Mesenchymal stem cell (in vitro differentiated cells and primary cell): ENCODE data around the gene MSX1.

Experiments used
- DNase-seq: peaks from one replicate; pipeline ENCODE4 v3.0.0-alpha.2; 2013
- H2AFZ ChIP-seq: one replicate; pipeline ENCODE4 v1.6.1; 2013; ENCODE audit warnings: low read depth, mild to moderate bottlenecking, control low read depth, inconsistent platforms, low read length, moderate library complexity
- H2AK5ac ChIP-seq: 2 replicates; pipeline ENCODE4 v1.6.1; 2013; ENCODE audit warnings: low read length, moderate library complexity, mild to moderate bottlenecking, inconsistent platforms; ENCODE audit not compliant: severe bottlenecking
- H2BK120ac ChIP-seq: one replicate; pipeline ENCODE4 v1.6.1; 2013; ENCODE audit warnings: low read depth, mild to moderate bottlenecking, inconsistent platforms, low read length, moderate library complexity
- H2BK12ac ChIP-seq, 2 experiments: one replicate each; pipeline ENCODE4 v1.6.1; 2013; ENCODE audit warnings: inconsistent platforms in 2 of 2, low read length in 2 of 2, mild to moderate bottlenecking in 2 of 2, moderate library complexity in 2 of 2, control low read depth in 1 of 2
- H2BK15ac ChIP-seq: one replicate; pipeline ENCODE4 v1.6.1; 2013; ENCODE audit warnings: mild to moderate bottlenecking, low read depth, inconsistent platforms; ENCODE audit not compliant: poor library complexity, severe bottlenecking
- H2BK5ac ChIP-seq: 2 replicates; pipeline ENCODE4 v1.6.1; 2013; ENCODE audit warnings: low read depth, mild to moderate bottlenecking, low read length, control low read depth, inconsistent platforms; ENCODE audit not compliant: poor library complexity, severe bottlenecking
- H3K14ac ChIP-seq, 2 experiments: one replicate each; pipeline ENCODE4 v1.6.1; 2013; ENCODE audit warnings: inconsistent platforms in 2 of 2, low read length in 2 of 2, control low read depth in 1 of 2, mild to moderate bottlenecking in 1 of 2, moderate library complexity in 1 of 2
- H3K18ac ChIP-seq, 2 experiments: one replicate each; pipeline ENCODE4 v1.6.1; 2013; ENCODE audit warnings: inconsistent platforms in 2 of 2, low read length in 2 of 2, control low read depth in 1 of 2, low read depth in 1 of 2, mild to moderate bottlenecking in 1 of 2
- H3K23ac ChIP-seq, 2 experiments: one replicate each; pipeline ENCODE4 v1.6.1; 2013; ENCODE audit warnings: inconsistent platforms in 2 of 2, low read length in 2 of 2, mild to moderate bottlenecking in 2 of 2, moderate library complexity in 2 of 2, control low read depth in 1 of 2
- H3K27ac ChIP-seq: 2 replicates; pipeline ENCODE4 v1.5.1; 2013; ENCODE audit warnings: mild to moderate bottlenecking, moderate library complexity, low read length, control low read depth, inconsistent platforms; ENCODE audit not compliant: poor library complexity, severe bottlenecking
- H3K27me3 ChIP-seq, 2 experiments: 2 replicates each; pipeline versions ENCODE4 v1.6.1 to v1.7.0; 2013; ENCODE audit warnings: low read length in 2 of 2, mild to moderate bottlenecking in 2 of 2, moderate library complexity in 2 of 2, control low read depth in 1 of 2, inconsistent platforms in 1 of 2; ENCODE audit not compliant: control insufficient read depth in 1 of 2, insufficient read depth in 1 of 2
- H3K36me3 ChIP-seq, 2 experiments: 2 replicates each; pipeline versions ENCODE4 v1.6.1 to v1.7.0; 2013; ENCODE audit warnings: low read length in 2 of 2, control low read depth in 1 of 2, inconsistent platforms in 1 of 2, low read depth in 1 of 2, mild to moderate bottlenecking in 1 of 2; ENCODE audit not compliant: insufficient read depth in 2 of 2, control insufficient read depth in 1 of 2
- H3K4ac ChIP-seq, 2 experiments: one replicate each; pipeline ENCODE4 v1.6.1; 2013; ENCODE audit warnings: inconsistent platforms in 2 of 2, low read length in 2 of 2, mild to moderate bottlenecking in 2 of 2, moderate library complexity in 2 of 2, control low read depth in 1 of 2, low read depth in 1 of 2
- H3K4me1 ChIP-seq: 2 replicates; pipeline ENCODE4 v1.6.1; 2013; ENCODE audit warnings: low read depth, low read length, control low read depth; ENCODE audit not compliant: control insufficient read depth, insufficient read depth
- H3K4me2 ChIP-seq: 2 replicates; pipeline ENCODE4 v1.6.1; 2013; ENCODE audit warnings: low read length, mild to moderate bottlenecking, inconsistent platforms; ENCODE audit not compliant: poor library complexity, severe bottlenecking
- H3K4me3 ChIP-seq, 2 experiments: 2 replicates each; pipeline versions ENCODE4 v1.5.1 to v1.7.0; 2013; ENCODE audit warnings: low read length in 2 of 2, mild to moderate bottlenecking in 2 of 2, control low read depth in 1 of 2, low read depth in 1 of 2; ENCODE audit not compliant: insufficient read depth in 1 of 2
- H3K79me1 ChIP-seq: replicated peaks from 2 replicates; pipeline ENCODE4 v1.6.1; 2013; ENCODE audit warnings: mild to moderate bottlenecking, control low read depth, low read length, inconsistent platforms; ENCODE audit not compliant: poor library complexity, severe bottlenecking
- H3K9ac ChIP-seq: 2 replicates; pipeline ENCODE4 v1.7.0; 2013; ENCODE audit warnings: mild to moderate bottlenecking, low read length, moderate library complexity
- H3K9me3 ChIP-seq: 2 replicates; pipeline ENCODE4 v1.7.0; 2013; ENCODE audit warnings: mild to moderate bottlenecking, low read length; ENCODE audit not compliant: control insufficient read depth
- H4K8ac ChIP-seq: one replicate; pipeline ENCODE4 v1.6.1; 2013; ENCODE audit warnings: inconsistent platforms, mild to moderate bottlenecking, low read length, moderate library complexity
- H4K91ac ChIP-seq: one replicate; pipeline ENCODE4 v1.6.1; 2013; ENCODE audit warnings: mild to moderate bottlenecking, low read length, inconsistent platforms
- WGBS: methylation state at CpG from one replicate; pipeline ENCODE4 v1.1.7; 2013; ENCODE audit warnings: mixed read lengths; 5-methylcytosine and 5-hydroxymethylcytosine counted together

Gene MSX1

DNA sequence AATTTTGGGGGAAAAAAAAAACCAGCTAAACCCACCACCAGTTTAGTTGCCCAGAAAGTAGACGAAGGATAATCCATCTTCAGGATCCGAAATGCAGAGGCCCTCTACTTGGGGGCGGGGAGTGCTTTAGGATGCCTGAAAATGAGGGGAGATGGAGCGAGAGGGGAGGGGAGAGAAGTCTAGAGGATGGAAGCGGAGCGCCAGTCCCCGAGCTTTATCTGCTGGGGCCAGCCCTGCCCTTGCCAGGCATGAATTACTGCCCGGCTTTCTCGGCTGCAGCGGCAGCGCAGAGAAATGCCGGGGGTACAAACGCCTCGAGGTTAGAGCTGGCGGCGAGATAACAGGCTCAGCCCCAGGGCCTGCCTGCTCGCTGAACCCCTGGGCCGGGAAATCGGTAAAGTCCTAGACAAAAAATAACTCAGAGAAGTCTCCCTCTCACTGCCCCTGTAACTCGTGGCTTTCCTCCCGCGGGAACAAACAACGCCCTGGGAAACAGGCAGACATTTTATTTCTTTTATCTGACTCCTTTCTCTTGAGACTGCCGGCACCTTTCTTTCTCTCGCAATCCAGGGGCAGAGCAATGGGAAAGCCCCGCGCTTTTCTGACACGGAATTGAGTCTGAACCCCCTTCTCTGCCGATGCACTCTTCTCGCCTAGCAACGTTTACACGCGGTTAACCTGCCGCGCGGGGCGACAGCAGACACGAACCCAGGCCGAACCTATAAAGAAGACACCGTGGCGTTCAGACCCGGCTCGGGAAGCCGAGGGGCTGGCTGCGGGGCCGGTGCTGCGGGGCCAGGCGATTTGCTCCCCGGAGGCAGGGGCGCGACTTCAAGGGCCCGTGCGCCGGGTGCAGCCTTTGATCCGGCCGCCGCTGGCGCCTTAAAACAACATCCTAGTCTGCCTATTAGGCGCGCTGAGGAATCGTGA is 3.1 kb upstream of the MSX1 start:
- H4K91ac ChIP-seq, result no peak overlapping the region
- no peak overlapping the region for H3K4ac ChIP-seq
- no peak overlapping the region for H2AFZ ChIP-seq
- H2BK15ac ChIP-seq, result no peak overlapping the region
- no peak overlapping the region for H3K14ac ChIP-seq
- no peaks in the 10 kb centered on the region for H3K9me3 ChIP-seq
- no peak overlapping the region for H2BK5ac ChIP-seq
- H3K9ac ChIP-seq, result peak overlapping the region; percentile 77
- DNase-seq, result peak; percentile 37
- H2BK12ac ChIP-seq, result no peak overlapping the region
- H2AK5ac ChIP-seq, result no peak overlapping the region
- no peaks in the 10 kb centered on the region for H3K79me1 ChIP-seq
- no peak overlapping the region for H4K8ac ChIP-seq
- H3K27me3 ChIP-seq, result peaks cover 13 to 86% of the 10 kb centered on the region in 2 experiments
- H3K18ac ChIP-seq, result no peak overlapping the region
- no peak overlapping the region for H2BK120ac ChIP-seq
- H3K4me3 ChIP-seq, result peak overlapping the region; percentile 32 to 61
- WGBS, result under 1% methylated on average over 52 of the region's 61 CpGs
- no peak overlapping the region for H3K27ac ChIP-seq
- H3K4me2 ChIP-seq, result peak overlapping the region; percentile 84
- H3K23ac ChIP-seq, result no peak overlapping the region
- H3K36me3 ChIP-seq, result no peaks in the 10 kb centered on the region
- H3K4me1 ChIP-seq, result peaks cover 42% of the 10 kb centered on the region

DNA sequence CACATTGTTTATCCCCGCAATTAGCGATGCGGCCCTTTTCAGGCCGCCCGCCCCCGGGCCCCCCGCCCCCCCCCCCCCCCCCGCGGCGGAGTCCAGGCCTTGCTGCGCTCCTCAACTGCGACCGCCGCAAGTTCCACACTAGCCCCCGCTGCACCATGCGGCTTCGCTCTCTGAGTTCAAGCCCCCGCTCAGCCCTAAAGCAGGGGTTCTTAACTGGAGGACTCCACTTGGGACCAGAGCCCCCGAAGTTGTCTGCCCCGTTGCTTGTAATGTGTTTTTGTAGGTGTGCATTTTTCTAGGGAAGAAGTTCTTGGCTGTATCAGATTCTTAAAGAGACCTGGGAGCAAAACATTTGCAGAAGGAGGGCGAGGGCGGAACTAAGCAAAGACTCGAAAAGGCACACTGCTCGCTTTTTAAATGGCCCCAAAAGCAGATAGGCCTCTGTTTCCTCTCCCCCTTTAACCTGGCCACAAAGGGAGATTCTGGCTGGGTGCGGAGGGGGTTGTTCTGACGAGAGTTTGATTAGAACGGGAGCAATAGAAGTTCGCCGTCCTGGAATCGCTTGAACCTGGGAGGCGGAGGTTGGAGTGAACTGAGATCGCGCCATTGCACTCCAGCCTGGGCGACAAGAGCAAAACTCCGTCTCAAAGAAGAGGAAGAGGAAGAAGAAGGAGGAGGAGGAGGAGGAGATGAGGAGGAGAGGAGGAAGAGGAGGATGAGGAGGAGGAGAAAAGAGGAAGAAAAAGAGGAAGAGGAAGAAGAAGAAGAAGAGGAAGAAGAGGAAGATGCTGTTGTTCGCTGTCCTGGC is 2.3 kb upstream of the MSX1 start:
- Histone ChIP-seq H4K8ac (no peak overlapping the region), H3K4me1 (peaks cover 44% of the 10 kb centered on the region), H3K23ac (no peak overlapping the region), H3K79me1 (no peaks in the 10 kb centered on the region), H3K4ac (no peak overlapping the region), H3K36me3 (peaks cover 5 to 6% of the 10 kb centered on the region in 2 experiments), H3K9ac (no peak overlapping the region), H3K27me3 (peaks cover 13 to 86% of the 10 kb centered on the region in 2 experiments), H2AK5ac (no peak overlapping the region), H3K4me2 (peak overlapping the region; percentile 84), H3K14ac (no peak overlapping the region), H3K4me3 (no peak overlapping the region), H2BK15ac (no peak overlapping the region), H3K27ac (no peak overlapping the region), H2BK5ac (no peak overlapping the region), H3K18ac (no peak overlapping the region), H3K9me3 (no peaks in the 10 kb centered on the region), H4K91ac (no peak overlapping the region), H2AFZ (no peak overlapping the region), H2BK12ac (no peak overlapping the region), H2BK120ac (no peak overlapping the region)
- 21% methylated on average over 26 of the region's 36 CpGs for WGBS
- no peak for DNase-seq

DNA sequence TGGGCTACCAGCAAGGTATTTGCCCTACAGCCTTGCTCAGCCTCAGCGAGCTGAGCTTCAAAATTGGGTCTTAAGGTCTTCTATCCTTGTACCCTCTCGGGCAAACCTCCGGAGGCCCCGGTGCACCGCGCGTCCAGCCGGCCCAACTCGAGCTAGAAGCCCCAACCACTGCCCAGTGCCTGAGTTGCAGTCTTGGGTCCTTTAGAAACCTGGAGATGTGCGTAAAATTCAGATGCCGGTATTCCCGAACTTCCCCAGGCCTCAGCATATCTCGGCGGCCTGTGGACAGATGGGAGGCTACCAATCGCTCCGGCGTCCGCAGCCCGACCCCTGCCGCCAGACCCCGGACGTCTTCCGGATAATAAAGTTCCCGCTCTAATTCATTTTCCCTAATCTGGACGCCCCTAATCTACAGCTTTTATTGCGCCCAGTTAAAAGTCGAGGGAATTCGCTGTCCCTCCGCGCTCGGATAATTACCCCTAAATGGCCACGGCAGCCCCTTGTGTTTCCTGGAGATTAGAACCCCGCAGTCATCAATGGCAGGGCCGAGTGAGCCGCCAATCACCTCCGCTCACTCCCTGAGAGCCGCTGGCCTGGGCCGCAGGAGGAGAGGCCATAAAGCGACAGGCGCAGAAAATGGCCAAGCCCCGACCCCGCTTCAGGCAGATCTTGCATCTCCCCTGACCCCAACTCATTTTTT is 1.5 kb upstream of the MSX1 start:
- H2BK120ac ChIP-seq, result no peak overlapping the region
- no peak overlapping the region for H4K91ac ChIP-seq
- WGBS, result 8% methylated on average over 41 of the region's 42 CpGs
- no peak overlapping the region for H2BK5ac ChIP-seq
- H2AK5ac ChIP-seq, result no peak overlapping the region
- H3K27ac ChIP-seq, result no peak overlapping the region
- peaks cover under 1% of the 10 kb centered on the region for H3K79me1 ChIP-seq
- H3K9ac ChIP-seq, result no peak overlapping the region
- peak overlapping the region in 1 of 2 experiments; percentile 68 for H3K23ac ChIP-seq
- no peak overlapping the region for H3K4me3 ChIP-seq
- H3K4ac ChIP-seq, result no peak overlapping the region
- H3K27me3 ChIP-seq, result peaks cover 13 to 89% of the 10 kb centered on the region in 2 experiments
- H3K36me3 ChIP-seq, result peaks cover 11 to 14% of the 10 kb centered on the region in 2 experiments
- H3K18ac ChIP-seq, result no peak overlapping the region
- no peak overlapping the region for H2AFZ ChIP-seq
- no peak overlapping the region for H2BK12ac ChIP-seq
- no peak overlapping the region for H2BK15ac ChIP-seq
- peaks cover 38% of the 10 kb centered on the region for H3K4me1 ChIP-seq
- H3K4me2 ChIP-seq, result no peak overlapping the region
- H4K8ac ChIP-seq, result no peak overlapping the region
- no peaks in the 10 kb centered on the region for H3K9me3 ChIP-seq
- H3K14ac ChIP-seq, result no peak overlapping the region
- no peak for DNase-seq
